ENCODE measurements around the gene WLS. TPM values are rescaled to one million over a fixed set of nuclear protein-coding genes. Genes with fewer than 3 reads are reported as not detected.
"Not testable (repeated sequence)": the region's sequence is repeated elsewhere in the genome, so short reads cannot be mapped to it uniquely, and the experiment has no call there.

Gene WLS
- total RNA-seq, 4 donors from 2014 or later: 94.8 to 228 (median 163) TPM

- intact Hi-C loops (cut with DNase I): loop anchor here (2.0 to 5.0 kb wide), 2 partner anchors 38 to 56 kb away; no protein-coding TSS in a partner anchor
- no peak for TF ChIP-seq CTCF (IDR thresholded peaks at IDR 0.05)
- no peak for TF ChIP-seq EP300 (IDR thresholded peaks at IDR 0.05)
- TF ChIP-seq POLR2A (IDR thresholded peaks at IDR 0.05; ENCODE audit: low read depth): no peak
- no peak for TF ChIP-seq POLR2AphosphoS5 (IDR thresholded peaks at IDR 0.05)
- Histone ChIP-seq H3K4me1 (peaks cover 61 to 85% (median 79%) of the 10 kb centered on the region in 4 donors), H3K9me3 (no peaks in the 10 kb centered on the region), H3K4me3 (no peak overlapping the region), H3K36me3 (no peaks in the 10 kb centered on the region), H3K27me3 (no peaks in the 10 kb centered on the region), H3K27ac (replicated peaks in 1 of 4) (peak overlapping the region; percentile 75 to 82 (median 78))
- no peak for DNase-seq (ENCODE audit: extremely low spot score)
- WGBS: 85% methylated on average over 1 of the region's 1 CpG
These were observed 57.6 kb downstream of the WLS start for GRCh38 chr1:68174738-68175113.

- Histone ChIP-seq H3K4me1 (peaks cover 57 to 85% (median 81%) of the 10 kb centered on the region in 4 donors), H3K27me3 (no peaks in the 10 kb centered on the region), H3K27ac (replicated peaks in 1 of 4) (peak overlapping the region; percentile 75 to 82 (median 78)), H3K9me3 (no peaks in the 10 kb centered on the region), H3K36me3 (no peaks in the 10 kb centered on the region), H3K4me3 (peak overlapping the region; percentile 21 to 39 (median 27))
- WGBS: 36% methylated on average over 14 of the region's 14 CpGs
- no peak for DNase-seq (ENCODE audit: extremely low spot score)
- TF ChIP-seq CTCF (IDR thresholded peaks at IDR 0.05): no peak
- TF ChIP-seq POLR2AphosphoS5 (IDR thresholded peaks at IDR 0.05): peak; percentile 76 to 85
- intact Hi-C loops (cut with DNase I): loop anchor here (2.0 kb wide), 1 partner anchor 57 kb away; no protein-coding TSS in a partner anchor
These were observed 58.2 kb downstream of the WLS start for GRCh38 chr1:68173936-68174737.

GRCh38 chr1:68173283-68173935 lies 58.9 kb downstream of the WLS start:
- no peak for TF ChIP-seq POLR2A (IDR thresholded peaks at IDR 0.05; ENCODE audit: low read depth)
- Histone ChIP-seq H3K9me3 (no peaks in the 10 kb centered on the region), H3K27me3 (no peaks in the 10 kb centered on the region), H3K36me3 (no peaks in the 10 kb centered on the region), H3K27ac (replicated peaks in 1 of 4) (peak overlapping the region; percentile 75 to 82 (median 78)), H3K4me1 (peaks cover 54 to 85% (median 81%) of the 10 kb centered on the region in 4 donors), H3K4me3 (peak overlapping the region; percentile 21 to 39 (median 27))
- no peak for DNase-seq (ENCODE audit: extremely low spot score)
- intact Hi-C loops (cut with DNase I): no loop called here
- 20% methylated on average over 6 of the region's 6 CpGs for WGBS

GRCh38 chr1:68171795-68172194 lies 60.5 kb downstream of the WLS start:
- not testable (repeated sequence) for DNase-seq (ENCODE audit: extremely low spot score); H3K4me3 ChIP-seq
- 93% methylated on average over 1 of the region's 1 CpG for WGBS

GRCh38 chr1:68168545-68169171 lies 63.7 kb downstream of the WLS start:
- intact Hi-C loops (cut with DNase I): no loop called here
- WGBS: 47% methylated on average over 4 of the region's 4 CpGs
- Histone ChIP-seq H3K27ac (replicated peaks in 1 of 4) (peak overlapping the region; percentile 25 to 64 (median 47)), H3K36me3 (peaks cover 0 to 3% (median 0%) of the 10 kb centered on the region in 4 donors), H3K4me1 (peaks cover 34 to 70% (median 60%) of the 10 kb centered on the region in 4 donors), H3K4me3 (no peak overlapping the region), H3K9me3 (no peaks in the 10 kb centered on the region), H3K27me3 (no peaks in the 10 kb centered on the region)
- TF ChIP-seq POLR2AphosphoS5 (IDR thresholded peaks at IDR 0.05): no peak
- TF ChIP-seq CTCF (IDR thresholded peaks at IDR 0.05): no peak
- no peak for TF ChIP-seq EP300 (IDR thresholded peaks at IDR 0.05)
- TF ChIP-seq POLR2A (IDR thresholded peaks at IDR 0.05; ENCODE audit: low read depth): no peak
- peak; percentile 24 for DNase-seq (ENCODE audit: extremely low spot score)

More at GRCh38 chr1:68171795-68172194, 60.5 kb downstream of the WLS start:
- intact Hi-C loops (cut with DNase I); H3K36me3 ChIP-seq; H3K9me3 ChIP-seq; H3K27me3 ChIP-seq; H3K27ac ChIP-seq (replicated peaks in 1 of 4): not testable (repeated sequence)
- peaks cover 56 to 85% (median 78%) of the 10 kb centered on the region in 4 donors for H3K4me1 ChIP-seq

Data from esophagus muscularis mucosa (tissue), 4 donors.